ENCODE measurements around the gene MCM5. TPM values are rescaled to one million over a fixed set of nuclear protein-coding genes. Genes with fewer than 3 reads are reported as not detected.

The MCM5 gene
- total RNA-seq, 1 experiment from 2014 or later, result 274 TPM

DNA sequence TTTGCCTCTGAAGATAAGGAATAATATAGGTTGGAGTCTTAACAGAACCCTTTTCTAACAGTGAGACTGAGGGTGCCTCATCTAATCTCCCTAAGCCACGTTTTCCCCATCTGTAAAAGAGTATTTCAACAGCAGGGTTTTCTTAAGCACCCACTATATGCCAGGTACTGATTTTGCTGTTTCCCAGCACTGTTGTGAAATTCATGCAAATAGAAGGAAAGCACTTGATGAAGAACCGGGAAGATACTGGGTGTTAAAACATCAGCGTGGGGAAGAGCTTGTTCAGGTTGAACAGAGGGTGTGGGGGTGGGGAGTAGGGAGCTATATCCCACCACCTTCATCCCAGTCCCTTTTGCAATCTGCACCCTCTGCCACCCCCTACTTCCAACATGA, 16.3 kb upstream of the MCM5 start:
- H2BK15ac ChIP-seq (ENCODE audit: low read depth, low read length), result no peak overlapping the region
- Mint-ChIP-seq H3K27me3 (ENCODE audit: low read depth) (peaks cover 1% of the 10 kb centered on the region; the same call in 1 of the 2 replicates), H3K4me3 (no peak overlapping the region), H3K27ac (no peak overlapping the region), H3K9me3 (no peaks in the 10 kb centered on the region; a peak in 1 of 5 replicates), H3K4me1 (peaks cover 24 to 29% of the 10 kb centered on the region in 2 experiments), H3K36me3 (ENCODE audit: insufficient read depth in 1 of 3, low read depth in 3 of 3) (peaks cover 3 to 39% (median 4%) of the 10 kb centered on the region in 3 experiments; a peak in 5 of 7 replicates)
- H3K4ac ChIP-seq (ENCODE audit: low read depth, low read length), result no peak overlapping the region
- no peak overlapping the region for H2BK12ac ChIP-seq (ENCODE audit: insufficient read length, low read depth, low read length)
- no peak for TF ChIP-seq CTCF (conservative IDR thresholded peaks at IDR 0.05)
- no peaks in the 10 kb centered on the region; the same call in 1 of the 2 replicates for H3K4me1 ChIP-seq (ENCODE audit: insufficient read depth, low read length)
- H3K27ac ChIP-seq (ENCODE audit: insufficient read length, low read depth, low read length), result no peak overlapping the region
- H3K27me3 ChIP-seq (ENCODE audit: insufficient read depth, low read length), result no peaks in the 10 kb centered on the region
- no peaks in the 10 kb centered on the region for H4K20me1 ChIP-seq (ENCODE audit: control insufficient read depth, insufficient read depth, insufficient read length)
- no peak overlapping the region for H3K4me2 ChIP-seq (ENCODE audit: insufficient read depth, insufficient read length, low read length)
- no peak overlapping the region for H2BK5ac ChIP-seq (ENCODE audit: insufficient read length, low read length)
- H2AK5ac ChIP-seq (ENCODE audit: insufficient read length, low read length), result no peak overlapping the region
- peaks cover 7% of the 10 kb centered on the region for H3K23me2 ChIP-seq (ENCODE audit: insufficient read length, low read depth, low read length, poor library complexity, severe bottlenecking)
- H4K5ac ChIP-seq (ENCODE audit: insufficient read length, low read depth, low read length), result no peak overlapping the region
- no CpG with 5 or more reads among the region's 3 CpGs for WGBS (ENCODE audit: extremely low coverage, insufficient read length, low lambda C conversion rate)
- no peak overlapping the region for H3K9ac ChIP-seq (ENCODE audit: extremely low read depth, insufficient read length, low read length)
- no peaks in the 10 kb centered on the region for H3K79me2 ChIP-seq (ENCODE audit: insufficient read depth, low read length)
- DNase-seq, result no peak
- H4K91ac ChIP-seq (ENCODE audit: insufficient read length, low read depth, low read length), result no peak overlapping the region
- H3K23ac ChIP-seq (ENCODE audit: insufficient read length, low read depth, low read length), result no peak overlapping the region
- no peak overlapping the region for H3K56ac ChIP-seq (ENCODE audit: insufficient read length, low read depth, low read length)
- H3K79me1 ChIP-seq (ENCODE audit: insufficient read depth, low read depth, low read length, poor library complexity, severe bottlenecking), result no peaks in the 10 kb centered on the region
- no peak overlapping the region for H3K18ac ChIP-seq (ENCODE audit: insufficient read length, low read depth, low read length)
- no peak overlapping the region for H2BK120ac ChIP-seq (ENCODE audit: low read depth, low read length, poor library complexity, severe bottlenecking)
- H3T11ph ChIP-seq (ENCODE audit: low read length), result no peak overlapping the region
- H2BK20ac ChIP-seq (ENCODE audit: low read depth, low read length, poor library complexity, severe bottlenecking), result no peak overlapping the region
- H2AFZ ChIP-seq (ENCODE audit: low read length), result no peak overlapping the region
- no peaks in the 10 kb centered on the region for H3K9me3 ChIP-seq (ENCODE audit: control insufficient read depth, low read depth, low read length)
- no peak overlapping the region for H4K8ac ChIP-seq (replicated peaks; ENCODE audit: insufficient read length, low read depth, low read length)
- H3K14ac ChIP-seq (ENCODE audit: insufficient read depth, low read length), result no peak overlapping the region
